Motor neuron (in vitro differentiated cells): Measurements from ENCODE around the gene ZNF536. TPM values are rescaled to one million over a fixed set of nuclear protein-coding genes. Genes with fewer than 3 reads are reported as not detected.

Experiments used
- ATAC-seq, 8 experiments: fragments of 200-7000 bp; cut with Tn5 transposase; replicated peaks in 6 of 8; 2 replicates each; pipeline ENCODE4 v1.8.0; 2021; ENCODE audit warnings: mild to moderate bottlenecking in 8 of 8, moderate library complexity in 8 of 8
- H3K27ac ChIP-seq, 2 donors: fragments of 250-450 bp; sonication (Bioruptor Pico); 2 replicates each; pipeline ENCODE4 v1.9.0; 2021; ENCODE audit warnings: antibody characterized with exemption in 2 of 2, mild to moderate bottlenecking in 2 of 2, moderate library complexity in 1 of 2
- H3K4me1 ChIP-seq, 2 donors: fragments of 250-450 bp; sonication (Bioruptor Pico); replicated peaks in 1 of 2; 2 replicates each; pipeline ENCODE4 v1.6.1; 2021; ENCODE audit warnings: antibody characterized with exemption in 2 of 2, mild to moderate bottlenecking in 2 of 2, moderate library complexity in 1 of 2
- H3K4me3 ChIP-seq, 5 donors: fragments of 250-450 bp; sonication (Bioruptor Pico); 2 replicates each; pipeline ENCODE4 v1.9.0; 2021; ENCODE audit warnings: antibody characterized with exemption in 5 of 5, mild to moderate bottlenecking in 5 of 5, moderate library complexity in 4 of 5
- WGBS, 10 experiments: fragments of 450-650 bp; shearing (Covaris generic); methylation state at CpG; one replicate each; pipeline ENCODE4 v1.0.0; 2022; 5-methylcytosine and 5-hydroxymethylcytosine counted together
- in situ Hi-C, 9 experiments: fragments of 400-800 bp; cut with MboI; loops; one replicate each; pipeline ENCODE4 v1.15.0; 2021; ENCODE audit warnings: low sequenced_read_pairs in 9 of 9, low pct_unique_long_range_greater_than_20kb in 2 of 9; ENCODE audit not compliant: unreplicated experiment in 9 of 9
- total RNA-seq, 8 experiments: library from RNA; unstranded; fragments of 300-600 nt; gene quantifications; 2 replicates each; pipeline versions ENCODE4 v1.2.3 to v1.2.4, GENCODE V29; 2022

The ZNF536 gene
- total RNA-seq, 8 experiments from 2014 or later, result 10.0 to 37.2 (median 25.4) TPM

DNA sequence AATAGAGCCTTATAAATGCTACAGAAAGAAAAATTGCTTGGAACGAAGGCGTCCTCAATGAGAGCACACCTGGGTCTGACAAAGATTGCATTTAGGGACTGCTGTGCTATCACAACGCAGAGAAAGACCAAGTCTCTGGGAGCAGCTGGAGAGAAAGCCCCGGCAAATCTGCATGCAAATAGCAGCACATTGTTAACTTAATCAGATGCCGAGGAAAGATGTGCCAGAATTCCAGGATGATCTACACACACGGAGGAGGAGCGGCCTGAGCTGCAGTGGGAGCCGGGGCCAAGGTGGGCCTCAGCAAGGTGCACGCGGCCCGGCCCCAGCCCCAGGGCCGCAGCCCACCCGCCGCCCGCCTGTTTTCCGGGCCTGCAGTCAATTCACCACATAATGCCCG is 1.4 kb downstream of the ZNF536 start:
- H3K27ac ChIP-seq, result peak overlapping the region in 1 of 2 donors; percentile 44
- peak in 6 of 8 experiments; percentile 27 to 65 (median 56) for ATAC-seq
- 0 to 89% (median 34%) methylated on average over 1 to 13 of the region's 17 CpGs; no CpG with 5 or more reads in 2 of the 10 experiments for WGBS, 10 experiments
- peak overlapping the region in 1 of 5 donors; percentile 5 for H3K4me3 ChIP-seq
- peaks cover 41 to 54% of the 10 kb centered on the region in 2 donors for H3K4me1 ChIP-seq
- in situ Hi-C loops, result loop anchor here in 1 of 9 experiments (25.0 kb wide), 1 partner anchor 136 kb away; no protein-coding TSS in a partner anchor

DNA sequence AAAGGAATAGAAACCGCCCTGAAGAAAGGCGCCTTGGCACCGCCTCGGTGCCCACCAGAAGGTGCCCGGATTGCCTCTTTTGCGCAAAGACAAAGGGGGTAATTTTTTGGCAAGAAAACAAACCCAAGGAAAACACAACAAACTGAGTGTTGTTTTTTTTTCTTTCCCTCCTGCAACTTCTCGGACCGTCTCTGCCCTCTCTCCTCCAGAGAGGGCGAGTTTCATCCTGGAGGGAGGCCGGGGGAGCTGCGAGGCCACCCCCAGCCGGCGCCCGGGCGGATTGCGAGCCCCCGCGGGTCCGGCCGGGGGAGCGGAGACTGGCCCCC is 2.3 kb downstream of the ZNF536 start:
- peak in 3 of 8 experiments; percentile 29 to 39 (median 35) for ATAC-seq
- no peak overlapping the region for H3K27ac ChIP-seq
- peak overlapping the region; percentile 29 to 44 (median 36) for H3K4me3 ChIP-seq
- H3K4me1 ChIP-seq, result peaks cover 41 to 51% of the 10 kb centered on the region in 2 donors
- 11 to 71% (median 40%) methylated on average over 2 to 14 of the region's 21 CpGs; no CpG with 5 or more reads in 3 of the 10 experiments for WGBS, 10 experiments
- in situ Hi-C loops, result loop anchor here in 1 of 9 experiments (25.0 kb wide), 1 partner anchor 137 kb away; no protein-coding TSS in a partner anchor

DNA sequence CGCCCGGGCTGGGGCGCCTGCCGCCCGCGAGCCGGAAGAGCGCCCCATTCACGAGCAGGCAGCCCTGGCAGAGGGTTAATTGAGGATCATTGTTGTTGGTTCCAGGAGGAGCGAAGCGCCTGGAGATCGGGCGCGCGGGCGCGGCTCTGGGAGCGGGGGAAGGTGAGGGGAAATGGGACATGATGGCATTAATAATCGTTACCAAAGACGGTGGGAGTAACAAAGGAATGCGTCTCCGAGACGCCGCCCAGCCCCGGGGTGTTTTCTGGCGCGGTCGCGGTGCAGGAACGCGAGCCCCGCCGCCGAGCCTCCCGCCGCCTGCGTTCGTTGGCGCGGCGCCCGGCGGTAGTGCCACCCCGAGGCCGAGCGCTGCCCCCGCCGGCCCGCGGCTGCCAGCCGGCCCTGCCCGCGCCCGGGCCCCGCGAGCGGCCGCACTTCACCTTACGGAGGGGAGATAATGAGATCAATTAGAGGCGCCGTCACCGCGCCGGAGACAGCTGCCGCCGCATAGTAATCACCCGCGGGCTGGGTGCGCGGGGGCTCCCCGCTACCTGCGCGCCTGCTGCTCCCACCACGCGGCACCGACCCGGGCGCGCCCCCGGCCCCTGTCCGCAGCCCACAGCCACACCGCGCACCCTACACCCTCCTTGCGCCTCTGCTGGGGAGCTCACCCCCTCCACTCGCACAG is 2.8 kb downstream of the ZNF536 start:
- in situ Hi-C loops, result loop anchor here in 1 of 9 experiments (25.0 kb wide), 1 partner anchor 138 kb away; no protein-coding TSS in a partner anchor
- peak overlapping the region; percentile 29 to 44 (median 36) for H3K4me3 ChIP-seq
- H3K27ac ChIP-seq, result no peak overlapping the region
- peaks cover 38 to 47% of the 10 kb centered on the region in 2 donors for H3K4me1 ChIP-seq
- WGBS, 10 experiments, result 0 to 2% methylated on average over 1 to 8 of the region's 85 CpGs; no CpG with 5 or more reads in 8 of the 10 experiments
- ATAC-seq, result peak in 7 of 8 experiments; percentile 54 to 78 (median 59)

DNA sequence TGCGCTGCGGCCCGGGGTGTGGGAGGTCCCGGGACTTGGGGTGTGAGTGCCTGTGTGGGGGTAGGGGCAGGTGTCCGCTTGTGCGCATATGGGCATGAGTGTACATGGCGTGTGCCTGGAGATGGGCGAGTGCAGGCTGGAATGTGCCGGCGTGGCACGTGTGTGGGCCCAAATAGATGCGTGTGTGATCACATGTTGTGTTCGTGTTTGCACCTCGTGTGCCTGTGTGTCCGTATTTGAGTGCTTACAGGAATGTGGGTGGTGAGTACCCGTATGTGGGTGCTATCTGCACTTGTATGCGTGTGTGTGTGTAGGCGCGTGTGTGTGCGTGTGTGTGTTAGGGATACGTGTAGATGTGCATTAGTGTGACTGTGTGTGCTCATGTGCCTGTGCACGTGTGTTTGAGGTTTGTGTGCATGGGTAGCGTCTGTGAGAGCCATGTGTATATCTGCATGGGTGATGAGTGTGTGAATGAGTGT is 3.4 kb downstream of the ZNF536 start:
- peak overlapping the region in 4 of 5 donors; percentile 33 to 44 (median 36) for H3K4me3 ChIP-seq
- H3K27ac ChIP-seq, result no peak overlapping the region
- in situ Hi-C loops, result no loop called here
- ATAC-seq, result no peak
- 40 to 100% (median 95%) methylated on average over 1 to 9 of the region's 23 CpGs; no CpG with 5 or more reads in 4 of the 10 experiments for WGBS, 10 experiments
- H3K4me1 ChIP-seq, result peaks cover 32 to 41% of the 10 kb centered on the region in 2 donors

DNA sequence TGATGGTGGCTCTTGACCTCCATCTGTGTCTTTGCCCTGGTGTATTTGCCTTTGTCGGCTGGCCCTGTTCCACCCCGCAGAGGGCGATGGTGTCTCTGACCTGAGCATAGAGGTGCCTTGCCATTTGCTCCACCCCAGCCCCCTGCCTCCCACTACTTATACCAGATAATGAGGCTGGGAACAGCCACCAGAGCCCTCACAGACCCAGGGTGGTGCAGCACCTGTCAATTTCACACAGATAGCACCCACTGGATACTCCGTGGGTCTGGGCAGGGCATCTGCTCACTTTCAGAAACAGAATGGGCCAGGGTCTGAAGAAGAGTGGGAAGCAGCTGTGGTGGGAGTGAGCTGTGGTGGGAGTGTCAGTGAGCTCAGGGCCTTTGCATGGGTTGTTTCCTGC is 4.1 kb downstream of the ZNF536 start:
- ATAC-seq, result no peak
- Histone ChIP-seq H3K4me1 (peaks cover 25 to 34% of the 10 kb centered on the region in 2 donors), H3K27ac (no peak overlapping the region), H3K4me3 (no peak overlapping the region)
- WGBS, 10 experiments, result no CpG with 5 or more reads among the region's 4 CpGs
- in situ Hi-C loops, result no loop called here

DNA sequence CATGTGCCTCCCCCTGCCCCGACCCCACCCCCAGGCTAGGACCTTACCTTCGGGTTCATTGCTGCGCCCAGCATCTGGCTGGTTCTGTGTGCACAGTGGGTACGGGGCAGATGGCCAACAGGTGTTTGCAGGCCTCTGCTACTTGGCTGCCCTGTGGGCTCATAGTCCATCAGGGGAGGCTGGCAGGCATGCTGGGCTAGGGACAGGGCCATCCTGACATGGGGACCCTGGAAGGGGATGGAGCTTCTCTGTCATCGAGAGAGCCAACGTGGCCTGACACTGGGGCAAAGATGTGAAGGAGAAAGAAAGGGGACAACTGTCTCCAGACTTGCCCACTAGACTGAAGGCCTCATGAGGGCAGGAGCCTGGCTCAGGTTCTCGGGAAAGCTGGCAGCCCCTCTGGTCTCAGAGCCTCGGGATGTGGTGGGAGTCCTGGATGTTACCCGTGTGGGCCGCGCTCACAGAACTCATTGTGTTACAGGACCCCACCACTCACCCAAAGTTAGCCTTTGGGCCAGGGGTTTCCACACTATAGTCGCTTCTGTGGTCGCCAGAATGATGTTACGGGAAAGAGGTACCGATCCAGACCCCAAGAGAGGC is 4.7 kb downstream of the ZNF536 start:
- no peak for ATAC-seq
- Histone ChIP-seq H3K4me1 (peaks cover 20 to 28% of the 10 kb centered on the region in 2 donors), H3K27ac (no peak overlapping the region), H3K4me3 (no peak overlapping the region)
- in situ Hi-C loops, result no loop called here
- WGBS, 10 experiments, result 60 to 100% (median 94%) methylated on average over 1 to 6 of the region's 15 CpGs; no CpG with 5 or more reads in 5 of the 10 experiments

DNA sequence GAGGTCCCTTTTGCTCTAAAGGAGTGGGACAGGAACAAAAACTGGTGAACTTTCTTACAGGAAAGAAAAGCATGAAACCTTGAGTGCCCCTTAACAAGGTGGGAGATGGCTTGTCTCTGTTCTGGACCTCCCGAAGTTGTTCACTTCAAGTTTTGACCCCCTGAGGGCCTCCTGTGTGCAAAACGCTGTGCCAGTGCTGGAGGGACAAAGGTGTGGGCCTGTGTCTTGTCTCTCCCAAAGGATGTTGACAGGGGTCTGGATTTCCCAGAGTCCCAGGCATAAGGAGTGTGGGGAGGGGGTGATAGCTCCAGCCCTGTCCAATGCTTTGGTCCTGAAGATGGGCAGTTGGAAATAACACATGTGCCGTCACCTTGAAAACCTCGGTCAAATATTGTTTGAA is 6.5 kb downstream of the ZNF536 start:
- in situ Hi-C loops, result no loop called here
- ATAC-seq, result no peak
- Histone ChIP-seq H3K4me1 (peaks cover 6 to 10% of the 10 kb centered on the region in 2 donors), H3K27ac (no peak overlapping the region), H3K4me3 (no peak overlapping the region)
- 60 to 91% (median 69%) methylated on average over 1 to 4 of the region's 4 CpGs; no CpG with 5 or more reads in 6 of the 10 experiments for WGBS, 10 experiments

DNA sequence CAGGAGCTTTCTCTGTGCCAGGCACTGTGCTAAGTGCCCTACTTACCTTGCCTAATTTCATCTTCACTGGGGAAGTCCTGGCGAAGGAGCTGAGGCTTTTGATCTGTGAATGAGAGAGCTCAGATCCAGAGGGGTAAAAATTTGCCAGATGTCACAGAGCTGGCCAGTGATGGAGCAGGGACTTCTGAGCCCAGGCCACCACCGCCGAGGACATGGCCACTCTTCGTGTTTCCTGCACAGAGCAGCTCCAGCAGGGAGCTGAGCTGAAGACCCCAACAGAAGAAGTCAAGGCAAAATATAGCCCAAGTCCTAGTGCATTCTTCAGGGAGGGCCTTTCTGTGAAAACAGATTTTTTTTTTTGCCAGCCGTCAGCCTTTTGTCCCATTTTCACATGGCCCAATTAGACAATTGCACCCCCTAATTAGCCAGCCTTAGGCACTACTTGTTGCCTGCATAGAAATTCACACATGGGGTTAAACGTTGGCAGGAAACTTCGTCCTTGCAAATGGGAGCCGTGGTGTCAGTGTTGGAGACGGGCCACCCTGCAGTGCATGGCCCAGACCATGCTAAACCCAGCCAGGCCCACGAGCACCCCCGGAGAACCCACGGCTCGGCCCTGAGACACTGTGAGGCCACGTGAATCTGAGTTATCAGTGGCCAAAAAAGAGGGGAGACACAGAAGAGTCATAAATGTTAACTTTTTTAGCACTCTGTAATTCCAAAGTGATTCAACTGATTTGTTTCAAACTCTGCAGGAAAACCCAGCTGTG is 7.8 kb downstream of the ZNF536 start:
- no peak for ATAC-seq
- no peak overlapping the region for H3K4me3 ChIP-seq
- no peaks in the 10 kb centered on the region for H3K4me1 ChIP-seq
- in situ Hi-C loops, result no loop called here
- no peak overlapping the region for H3K27ac ChIP-seq
- 50 to 100% (median 68%) methylated on average over 1 to 9 of the region's 14 CpGs; no CpG with 5 or more reads in 2 of the 10 experiments for WGBS, 10 experiments

DNA sequence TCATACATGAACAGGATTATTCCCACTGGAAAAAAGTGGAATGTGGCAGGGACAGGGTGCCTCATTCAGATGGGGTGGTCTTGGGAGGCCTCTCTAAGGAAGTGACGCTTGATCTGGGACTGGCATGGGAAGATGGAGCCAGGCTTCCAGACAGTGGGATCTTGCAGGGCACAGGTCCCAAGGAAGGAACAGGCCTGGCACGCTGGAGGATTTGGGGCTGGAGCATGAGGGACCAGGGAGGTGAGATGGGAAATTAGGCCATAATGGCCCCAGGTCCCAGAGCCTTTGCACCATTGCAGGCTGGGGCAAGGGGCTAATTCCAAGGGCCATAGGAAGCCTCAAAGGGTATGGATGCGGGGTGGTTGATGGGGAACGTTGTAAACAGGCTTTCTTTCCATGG is 9.2 kb downstream of the ZNF536 start:
- Histone ChIP-seq H3K27ac (no peak overlapping the region), H3K4me1 (no peaks in the 10 kb centered on the region), H3K4me3 (no peak overlapping the region)
- ATAC-seq, result no peak
- in situ Hi-C loops, result no loop called here
- WGBS, 10 experiments, result 31 to 100% (median 80%) methylated on average over 1 to 3 of the region's 4 CpGs; no CpG with 5 or more reads in 3 of the 10 experiments

DNA sequence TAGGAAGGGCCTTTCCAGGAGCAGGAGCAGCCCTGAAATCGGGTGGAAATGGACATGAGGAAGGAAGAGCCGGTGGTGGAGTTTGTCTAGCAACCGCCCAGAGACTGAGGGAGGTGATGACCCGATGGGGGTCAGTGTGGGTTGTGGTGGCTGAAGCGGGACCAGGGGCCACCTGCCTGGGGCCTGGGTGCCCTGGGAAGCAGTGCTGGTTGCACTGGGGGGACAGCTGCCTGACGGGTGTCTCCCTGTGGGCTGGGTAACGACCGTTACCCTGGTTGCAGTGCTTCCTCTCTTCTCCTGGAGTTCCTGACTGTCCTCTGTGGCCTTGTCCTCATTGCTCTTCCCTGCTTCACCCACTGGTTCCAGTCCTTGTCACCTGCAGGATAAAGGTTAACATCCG is 13.0 kb downstream of the ZNF536 start:
- Histone ChIP-seq H3K4me1 (peaks cover 15 to 23% of the 10 kb centered on the region in 2 donors), H3K27ac (no peak overlapping the region), H3K4me3 (no peak overlapping the region)
- ATAC-seq, result no peak
- in situ Hi-C loops, result no loop called here
- 33 to 90% (median 80%) methylated on average over 1 to 8 of the region's 9 CpGs; no CpG with 5 or more reads in 2 of the 10 experiments for WGBS, 10 experiments

DNA sequence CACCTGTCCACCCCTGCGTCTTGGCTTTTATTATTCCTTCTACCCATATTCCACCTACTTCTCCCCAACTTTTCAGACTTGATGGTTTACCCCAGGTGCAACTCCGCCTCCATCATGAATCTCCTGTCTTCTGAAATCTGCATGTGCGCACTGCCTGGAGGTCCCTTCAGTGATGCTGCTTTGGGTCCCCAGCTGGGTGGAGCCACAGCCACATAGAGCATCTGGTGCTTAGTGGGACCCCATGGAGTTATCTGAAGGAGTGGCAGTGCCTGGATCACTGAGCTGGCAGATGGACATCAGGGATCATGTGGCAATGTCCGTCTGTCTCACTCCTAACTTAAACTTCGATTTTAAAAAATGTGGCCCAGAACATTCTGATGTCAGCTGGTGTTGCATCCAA is 13.5 kb downstream of the ZNF536 start:
- ATAC-seq, result peak in 1 of 8 experiments; percentile 30
- Histone ChIP-seq H3K27ac (no peak overlapping the region), H3K4me1 (peaks cover 15 to 23% of the 10 kb centered on the region in 2 donors), H3K4me3 (no peak overlapping the region)
- 65 to 100% (median 88%) methylated on average over 1 to 3 of the region's 5 CpGs; no CpG with 5 or more reads in 2 of the 10 experiments for WGBS, 10 experiments
- in situ Hi-C loops, result no loop called here

DNA sequence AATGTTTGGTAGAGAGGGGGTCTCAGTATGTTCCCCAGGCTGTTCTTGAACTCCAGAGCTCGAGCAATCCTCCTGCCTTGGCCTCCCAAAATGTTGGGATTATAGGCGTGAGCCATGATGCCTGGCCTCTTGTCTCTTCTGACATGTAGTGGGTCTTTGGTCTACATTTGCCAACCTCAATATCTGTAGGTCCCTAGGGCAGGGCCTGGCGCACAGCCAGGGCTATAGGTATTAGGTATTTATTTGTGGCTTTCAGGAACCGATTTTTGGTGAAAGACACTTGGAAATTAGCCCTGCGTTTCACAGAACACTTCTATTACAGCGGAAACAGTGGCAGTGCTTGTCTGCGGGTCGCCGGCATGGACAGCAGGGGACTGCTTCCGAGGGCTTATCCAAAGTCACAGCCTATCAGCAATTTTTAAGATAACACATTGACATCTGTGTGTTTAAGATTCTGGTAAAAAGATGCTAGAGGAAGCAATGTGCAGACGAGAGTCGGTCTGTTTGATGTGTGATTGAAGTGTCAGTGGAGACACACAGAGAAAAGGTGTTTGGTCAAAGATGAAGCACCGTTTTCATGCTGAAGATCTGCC is 14.5 kb downstream of the ZNF536 start:
- Histone ChIP-seq H3K27ac (peak overlapping the region; percentile 48 to 71), H3K4me3 (no peak overlapping the region), H3K4me1 (peaks cover 15 to 23% of the 10 kb centered on the region in 2 donors)
- WGBS, 10 experiments, result 40 to 100% (median 84%) methylated on average over 1 to 11 of the region's 13 CpGs; no CpG with 5 or more reads in 2 of the 10 experiments
- ATAC-seq, result no peak
- in situ Hi-C loops, result no loop called here
